ENCODE data around the gene FAH.
A peak's percentile ranks its signal among the peaks of the same experiment; 100 is the strongest.
"Not testable (repeated sequence)": the region's sequence is repeated elsewhere in the genome, so short reads cannot be mapped to it uniquely, and the experiment has no call there.

The FAH gene

GRCh38 chr15:80152180-80152895 is 461 bp upstream of the FAH start:
- peak; percentile 88 to 89 for DNase-seq

GRCh38 chr15:80153900-80154299 is 1.1 kb downstream of the FAH start:
- no peak for DNase-seq

- DNase-seq = no peak
Observed at GRCh38 chr15:80154336-80154735, 1.5 kb downstream of the FAH start.

- DNase-seq = no peak
Observed at GRCh38 chr15:80155001-80155377, 2.2 kb downstream of the FAH start.

GRCh38 chr15:80155378-80156175 is 2.8 kb downstream of the FAH start:
- DNase-seq = not testable (repeated sequence)

- no peak for DNase-seq
Observed at GRCh38 chr15:80156176-80156720, 3.4 kb downstream of the FAH start.

GRCh38 chr15:80157215-80157614 is 4.4 kb downstream of the FAH start:
- no peak for DNase-seq

GRCh38 chr15:80159301-80159700 is 6.5 kb downstream of the FAH start:
- DNase-seq = no peak

- DNase-seq = no peak
Observed at GRCh38 chr15:80159811-80160569, 7.2 kb downstream of the FAH start.

GRCh38 chr15:80160570-80161156 is 7.9 kb downstream of the FAH start:
- DNase-seq = no peak

- no peak for DNase-seq
Observed at GRCh38 chr15:80161468-80162016, 8.7 kb downstream of the FAH start.

- DNase-seq = no peak
Observed at GRCh38 chr15:80162059-80162554, 9.3 kb downstream of the FAH start.

GRCh38 chr15:80163217-80163616 is 10.4 kb downstream of the FAH start:
- DNase-seq = no peak

- DNase-seq = no peak
Observed at GRCh38 chr15:80163897-80164296, 11.1 kb downstream of the FAH start.

GRCh38 chr15:80167936-80168335 is 15.1 kb downstream of the FAH start:
- no peak for DNase-seq

- DNase-seq = no peak
Observed at GRCh38 chr15:80168421-80168820, 15.6 kb downstream of the FAH start.

GRCh38 chr15:80169768-80170357 is 17.1 kb downstream of the FAH start:
- no peak for DNase-seq

- no peak for DNase-seq
Observed at GRCh38 chr15:80170596-80170995, 17.8 kb downstream of the FAH start.

GRCh38 chr15:80171787-80172186 is 19.0 kb downstream of the FAH start:
- DNase-seq = no peak

- DNase-seq = no peak
Observed at GRCh38 chr15:80172401-80172800, 19.6 kb downstream of the FAH start.

GRCh38 chr15:80173022-80173759 is 20.4 kb downstream of the FAH start:
- DNase-seq = peak in 1 of 2 experiments; percentile 54

Data from NCI-H446 (cell line).